Measurements from ENCODE around the gene DUSP2.
A peak's percentile ranks its signal among the peaks of the same experiment; 100 is the strongest.

The DUSP2 gene

GRCh38 chr2:96138179-96139145 is 6.8 kb downstream of the DUSP2 start, which contains the start of gene ASTL:
Gene ASTL (minus strand): TSS chr2:96138502. CDS start chr2:96138436, 66 bp downstream.
- DNase-seq (ENCODE audit: extremely low read depth, low read depth): no peak
- TF ChIP-seq CTCF (IDR thresholded peaks at IDR 0.05; ENCODE audit: low read depth, low read length): peak; percentile 55

GRCh38 chr2:96137321-96138178 is 7.7 kb downstream of the DUSP2 start:
- DNase-seq (ENCODE audit: extremely low read depth, low read depth): no peak
- TF ChIP-seq CTCF (IDR thresholded peaks at IDR 0.05; ENCODE audit: low read depth, low read length): no peak

GRCh38 chr2:96136129-96136720 is 9.0 kb downstream of the DUSP2 start:
- DNase-seq (ENCODE audit: extremely low read depth, low read depth): no peak
- TF ChIP-seq CTCF (IDR thresholded peaks at IDR 0.05; ENCODE audit: low read depth, low read length): no peak

GRCh38 chr2:96135621-96136020 is 9.6 kb downstream of the DUSP2 start:
- no peak for TF ChIP-seq CTCF (IDR thresholded peaks at IDR 0.05; ENCODE audit: low read depth, low read length)
- DNase-seq (ENCODE audit: extremely low read depth, low read depth): no peak

- no peak for TF ChIP-seq CTCF (IDR thresholded peaks at IDR 0.05; ENCODE audit: low read depth, low read length)
- no peak for DNase-seq (ENCODE audit: extremely low read depth, low read depth)
Measured at GRCh38 chr2:96135171-96135570, 10.1 kb downstream of the DUSP2 start.

GRCh38 chr2:96134421-96134820 is 10.8 kb downstream of the DUSP2 start:
- TF ChIP-seq CTCF (IDR thresholded peaks at IDR 0.05; ENCODE audit: low read depth, low read length): no peak
- no peak for DNase-seq (ENCODE audit: extremely low read depth, low read depth)
